Stimulated activated CD4-positive, alpha-beta T cell treated with anti-CD3 and anti-CD28 coated beads, Interleukin-15, amount 100 ng/mL, for 24 hours (primary cell): ENCODE results near the gene AKT2.
"Not testable (repeated sequence)": the region's sequence is repeated elsewhere in the genome, so short reads cannot be mapped to it uniquely, and the experiment has no call there.

Source experiments
- DNase-seq: peaks from one replicate; pipeline ENCODE4 v3.0.0-alpha.2; 2020

The AKT2 gene

GRCh38 chr19:40284501-40285352 lies at the start of gene AKT2:
Gene AKT2 (minus strand): TSS chr19:40285345. CDS start chr19:40265267, 20,078 bp downstream.
- DNase-seq = peak; percentile 64

GRCh38 chr19:40333083-40333482 lies 47.9 kb upstream of the AKT2 start:
- not testable (repeated sequence) for DNase-seq

- no peak for DNase-seq
Measured at GRCh38 chr19:40332669-40333068, 47.5 kb upstream of the AKT2 start.

GRCh38 chr19:40331052-40331451 lies 45.9 kb upstream of the AKT2 start:
- DNase-seq = no peak

- DNase-seq = no peak
Measured at GRCh38 chr19:40326201-40326600, 41.1 kb upstream of the AKT2 start.

GRCh38 chr19:40323705-40324104 lies 38.6 kb upstream of the AKT2 start:
- no peak for DNase-seq

GRCh38 chr19:40322951-40323615 lies 37.9 kb upstream of the AKT2 start:
- DNase-seq = no peak

- no peak for DNase-seq
Measured at GRCh38 chr19:40322271-40322610, 37.1 kb upstream of the AKT2 start.

GRCh38 chr19:40321566-40322270 lies 36.6 kb upstream of the AKT2 start:
- DNase-seq = no peak

- no peak for DNase-seq
Measured at GRCh38 chr19:40321076-40321475, 35.9 kb upstream of the AKT2 start.

GRCh38 chr19:40320558-40320935 lies 35.4 kb upstream of the AKT2 start:
- DNase-seq = no peak

GRCh38 chr19:40317338-40317737 lies 32.2 kb upstream of the AKT2 start:
- no peak for DNase-seq

GRCh38 chr19:40315812-40316470 lies 30.8 kb upstream of the AKT2 start:
- no peak for DNase-seq

GRCh38 chr19:40314656-40315055 lies 29.5 kb upstream of the AKT2 start:
- DNase-seq = no peak

GRCh38 chr19:40313229-40313983 lies 28.3 kb upstream of the AKT2 start:
- DNase-seq = no peak

GRCh38 chr19:40312533-40312932 lies 27.4 kb upstream of the AKT2 start:
- no peak for DNase-seq

- no peak for DNase-seq
Measured at GRCh38 chr19:40309666-40310065, 24.5 kb upstream of the AKT2 start.

GRCh38 chr19:40305403-40305802 lies 20.3 kb upstream of the AKT2 start:
- DNase-seq = peak; percentile 84

- DNase-seq = no peak
Measured at GRCh38 chr19:40304306-40304705, 19.2 kb upstream of the AKT2 start.

- no peak for DNase-seq
Measured at GRCh38 chr19:40303765-40304164, 18.6 kb upstream of the AKT2 start.

- no peak for DNase-seq
Measured at GRCh38 chr19:40302224-40303011, 17.3 kb upstream of the AKT2 start.

GRCh38 chr19:40300668-40301067 lies 15.5 kb upstream of the AKT2 start:
- no peak for DNase-seq
